ENCODE results near the gene GNA15. TPM values are rescaled to one million over a fixed set of nuclear protein-coding genes. Genes with fewer than 3 reads are reported as not detected.
"Not testable (repeated sequence)": the region's sequence is repeated elsewhere in the genome, so short reads cannot be mapped to it uniquely, and the experiment has no call there.

GNA15 gene
- total RNA-seq, 1 donor from 2014 or later = 85.0 TPM

GRCh38 chr19:3162418-3163229, 26.8 kb downstream of the GNA15 start:
- FAIRE-seq (no peak), DNase-seq (ENCODE audit: low read depth) (no peak)
- Histone ChIP-seq H3K27me3 (ENCODE audit: control insufficient read depth, insufficient read depth, low read length) (no peaks in the 10 kb centered on the region), H3K36me3 (ENCODE audit: control insufficient read depth, insufficient read depth, low read length) (peaks cover 31% of the 10 kb centered on the region), H3K4me3 (ENCODE audit: low read depth, low read length) (no peak overlapping the region)
- TF ChIP-seq CTCF (IDR thresholded peaks at IDR 0.05; ENCODE audit: insufficient read depth, low read length, severe bottlenecking) = no peak

GRCh38 chr19:3163230-3163886, 27.5 kb downstream of the GNA15 start:
- Histone ChIP-seq H3K4me3 (ENCODE audit: low read depth, low read length) (no peak overlapping the region), H3K27me3 (ENCODE audit: control insufficient read depth, insufficient read depth, low read length) (no peaks in the 10 kb centered on the region), H3K36me3 (ENCODE audit: control insufficient read depth, insufficient read depth, low read length) (peaks cover 31% of the 10 kb centered on the region)
- FAIRE-seq (no peak), DNase-seq (ENCODE audit: low read depth) (no peak)
- TF ChIP-seq CTCF (IDR thresholded peaks at IDR 0.05; ENCODE audit: insufficient read depth, low read length, severe bottlenecking) = peak; percentile 97

DNA sequence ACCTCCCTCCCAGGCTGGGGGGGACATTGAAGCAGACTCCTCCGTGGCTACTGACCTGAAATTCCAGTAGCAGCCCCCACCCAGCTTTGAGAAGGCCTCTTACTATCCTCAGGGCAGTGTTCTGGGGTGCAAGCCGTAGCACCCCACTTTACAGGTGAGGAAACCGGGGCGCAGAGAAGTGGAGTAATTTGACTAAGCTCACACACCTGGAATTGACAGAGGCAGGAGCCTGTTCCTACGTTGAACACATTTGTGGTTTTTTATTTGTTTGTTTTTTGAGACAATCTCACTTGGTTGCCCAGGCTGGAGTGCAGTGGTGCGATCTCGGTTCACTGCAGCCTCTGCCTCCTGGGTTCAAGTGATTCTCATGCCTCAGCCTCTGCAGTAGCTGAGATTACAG, 28.1 kb downstream of the GNA15 start:
- peaks cover 31% of the 10 kb centered on the region for H3K36me3 ChIP-seq (ENCODE audit: control insufficient read depth, insufficient read depth, low read length)
- TF ChIP-seq CTCF (IDR thresholded peaks at IDR 0.05; ENCODE audit: insufficient read depth, low read length, severe bottlenecking) = no peak
- H3K4me3 ChIP-seq (ENCODE audit: low read depth, low read length) = no peak overlapping the region
- DNase-seq (ENCODE audit: low read depth) (no peak), FAIRE-seq (no peak)
- H3K27me3 ChIP-seq (ENCODE audit: control insufficient read depth, insufficient read depth, low read length) = no peaks in the 10 kb centered on the region

DNA sequence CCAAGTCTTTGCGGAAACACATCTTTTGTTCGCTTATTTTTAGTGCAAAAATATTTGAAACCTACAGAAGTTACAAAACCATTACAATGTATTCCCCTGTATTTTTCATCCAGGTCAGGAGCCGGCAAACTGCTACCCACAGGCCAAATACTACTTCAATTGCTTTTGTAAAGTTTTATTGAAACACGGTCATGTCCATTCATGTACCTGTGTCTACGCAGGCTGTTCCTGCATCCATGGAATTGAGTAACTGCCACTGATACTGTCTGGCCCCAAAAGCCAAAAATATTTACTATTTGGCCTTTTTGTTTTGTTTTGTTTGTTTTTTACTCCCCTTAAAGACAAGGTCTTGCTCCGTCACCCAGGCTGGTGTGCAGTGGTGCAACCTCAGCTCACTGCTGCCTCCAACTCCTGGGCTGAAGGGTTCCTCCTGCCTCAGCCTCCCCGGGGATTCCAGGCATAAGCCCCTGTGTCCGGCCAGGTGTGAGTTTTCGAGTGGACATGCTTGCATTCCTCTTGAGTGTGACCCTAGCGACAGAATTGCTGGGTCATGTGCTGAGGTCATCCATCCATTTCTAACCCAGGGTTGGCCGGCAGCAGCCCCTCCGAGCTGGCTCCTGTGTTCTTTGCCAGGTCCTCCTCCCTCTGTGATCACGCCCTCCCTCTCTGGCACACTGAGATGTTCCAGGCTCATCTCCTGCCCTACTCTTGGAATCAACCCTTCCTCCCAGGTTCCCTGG, 31.9 kb downstream of the GNA15 start:
- no peak overlapping the region for H3K4me3 ChIP-seq (ENCODE audit: low read depth, low read length)
- peaks cover 16% of the 10 kb centered on the region for H3K36me3 ChIP-seq (ENCODE audit: control insufficient read depth, insufficient read depth, low read length)
- TF ChIP-seq CTCF (IDR thresholded peaks at IDR 0.05; ENCODE audit: insufficient read depth, low read length, severe bottlenecking) = no peak
- FAIRE-seq (no peak), DNase-seq (ENCODE audit: low read depth) (no peak)
- H3K27me3 ChIP-seq (ENCODE audit: control insufficient read depth, insufficient read depth, low read length) = no peaks in the 10 kb centered on the region

- H3K27me3 ChIP-seq (ENCODE audit: control insufficient read depth, insufficient read depth, low read length) = no peaks in the 10 kb centered on the region
- H3K4me3 ChIP-seq (ENCODE audit: low read depth, low read length) = no peak overlapping the region
- DNase-seq (ENCODE audit: low read depth) = peak; percentile 84
- peaks cover 1% of the 10 kb centered on the region for H3K36me3 ChIP-seq (ENCODE audit: control insufficient read depth, insufficient read depth, low read length)
- peak; percentile 52 for FAIRE-seq
- no peak for TF ChIP-seq CTCF (IDR thresholded peaks at IDR 0.05; ENCODE audit: insufficient read depth, low read length, severe bottlenecking)
Measured at GRCh38 chr19:3171894-3172672, 36.2 kb downstream of the GNA15 start.

GRCh38 chr19:3172673-3173000, 36.8 kb downstream of the GNA15 start:
- DNase-seq (ENCODE audit: low read depth); H3K4me3 ChIP-seq (ENCODE audit: low read depth, low read length); FAIRE-seq; H3K36me3 ChIP-seq (ENCODE audit: control insufficient read depth, insufficient read depth, low read length); H3K27me3 ChIP-seq (ENCODE audit: control insufficient read depth, insufficient read depth, low read length): not testable (repeated sequence)
